AG09309 (cell line): ENCODE results near the gene FAM241A.

Source experiments
- DNase-seq: peaks from one replicate; pipeline ENCODE4 v3.0.0-alpha.2; 2010; ENCODE audit warnings: low read depth
- H3K4me3 ChIP-seq: 2 replicates; pipeline ENCODE4 v1.5.1; 2011; ENCODE audit warnings: mild to moderate bottlenecking, low read depth, low read length, moderate library complexity; ENCODE audit not compliant: control insufficient read depth
- CTCF ChIP-seq: IDR thresholded peaks from 2 replicates; pipeline ENCODE4 v1.5.1; 2011; ENCODE audit warnings: mild to moderate bottlenecking, low read depth, low read length, inconsistent platforms; ENCODE audit not compliant: insufficient read depth, control insufficient read depth; ENCODE audit errors: missing control alignments

Gene FAM241A

DNA sequence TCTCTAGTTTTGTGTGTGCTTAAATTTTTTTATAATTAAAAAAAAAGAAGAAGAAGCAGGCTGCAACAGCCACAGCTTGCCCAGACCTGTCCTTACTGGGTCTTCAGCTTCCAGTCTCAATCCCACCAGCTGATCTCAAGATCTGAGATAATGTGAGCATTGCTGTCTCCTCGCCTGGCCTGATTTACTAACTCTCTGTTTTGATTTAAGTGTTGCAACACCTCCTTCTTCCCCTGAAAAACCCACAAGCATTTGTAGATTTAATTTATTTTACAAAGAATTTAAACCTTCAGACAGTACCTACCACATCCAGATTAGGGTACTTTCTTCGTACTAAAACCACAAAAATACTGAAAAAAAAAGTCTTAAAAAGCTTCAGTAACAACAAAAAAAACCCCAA, 38.0 kb downstream of the FAM241A start:
- no peak for TF ChIP-seq CTCF
- H3K4me3 ChIP-seq, result no peak overlapping the region
- DNase-seq, result no peak

GRCh38 chr4:112184438-112184837, 39.2 kb downstream of the FAM241A start:
- DNase-seq, result no peak
- no peak overlapping the region for H3K4me3 ChIP-seq
- TF ChIP-seq CTCF, result no peak

GRCh38 chr4:112185334-112185733, 40.1 kb downstream of the FAM241A start:
- TF ChIP-seq CTCF, result no peak
- DNase-seq, result no peak
- no peak overlapping the region for H3K4me3 ChIP-seq

GRCh38 chr4:112185740-112186670, 40.8 kb downstream of the FAM241A start:
- no peak for TF ChIP-seq CTCF
- H3K4me3 ChIP-seq, result no peak overlapping the region
- no peak for DNase-seq

DNA sequence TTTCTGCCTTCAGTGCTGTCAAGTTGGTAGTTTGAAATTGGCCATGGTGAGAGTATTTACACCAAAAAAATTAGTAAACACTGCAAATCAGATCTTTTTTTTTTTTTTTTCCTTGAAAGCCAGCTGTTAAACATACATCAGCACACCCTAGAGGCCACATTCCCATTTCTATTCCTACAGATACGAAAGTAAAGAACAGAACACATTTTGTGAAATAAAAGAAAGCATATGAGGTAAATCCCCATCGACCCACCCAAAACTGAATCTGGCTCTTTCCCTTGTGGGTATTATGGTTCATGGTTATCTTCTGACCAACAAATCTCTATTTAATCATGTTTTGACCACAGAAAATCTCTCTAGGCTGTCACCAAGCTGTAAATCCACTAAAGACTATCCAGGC, 44.5 kb downstream of the FAM241A start:
- TF ChIP-seq CTCF, result peak; percentile 23
- no peak overlapping the region for H3K4me3 ChIP-seq
- no peak for DNase-seq

DNA sequence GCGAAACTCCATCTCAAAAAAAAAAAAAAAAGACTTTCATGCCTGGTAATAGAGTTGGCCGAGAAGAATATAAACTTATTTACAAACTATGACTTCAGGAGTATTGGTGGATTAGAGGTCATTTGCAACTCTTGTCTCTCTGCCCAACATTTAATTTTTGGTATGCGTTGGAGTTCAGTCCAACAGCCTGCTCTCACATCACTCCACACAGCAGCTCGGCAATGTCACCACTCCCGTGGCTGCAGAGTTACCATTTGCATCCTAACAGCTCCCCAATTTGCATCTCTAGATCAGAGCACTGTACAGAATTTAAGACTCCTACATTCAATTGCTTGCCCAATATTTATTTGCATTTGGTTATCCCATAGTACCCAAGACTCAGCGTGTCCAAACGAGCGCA, 45.4 kb downstream of the FAM241A start:
- no peak overlapping the region for H3K4me3 ChIP-seq
- DNase-seq, result no peak
- no peak for TF ChIP-seq CTCF

- no peak for TF ChIP-seq CTCF
- no peak overlapping the region for H3K4me3 ChIP-seq
- DNase-seq, result no peak
Observed at GRCh38 chr4:112196461-112196860, 51.2 kb downstream of the FAM241A start.
